NCI-H2227 (cell line): Measurements from ENCODE around the gene MRPL52.
"Not testable (repeated sequence)": the region's sequence is repeated elsewhere in the genome, so short reads cannot be mapped to it uniquely, and the experiment has no call there.

Source experiments
- DNase-seq: peaks from one replicate; lab custom pipeline; 2025; ENCODE audit not compliant: unreplicated experiment; lab: John Stamatoyannopoulos, UW

MRPL52 gene

GRCh38 chr14:22837750-22838538 lies 8.3 kb downstream of the MRPL52 start:
- DNase-seq: no peak

- no peak for DNase-seq
These were observed 8.9 kb downstream of the MRPL52 start for GRCh38 chr14:22838631-22839041.

- no peak for DNase-seq
These were observed 9.6 kb downstream of the MRPL52 start for GRCh38 chr14:22839159-22839779.

- no peak for DNase-seq
These were observed 11.6 kb downstream of the MRPL52 start for GRCh38 chr14:22841311-22841710.

- DNase-seq: no peak
These were observed 12.1 kb downstream of the MRPL52 start for GRCh38 chr14:22841769-22842168.

- no peak for DNase-seq
These were observed 12.8 kb downstream of the MRPL52 start for GRCh38 chr14:22842211-22843122.

GRCh38 chr14:22843123-22843925 lies 13.6 kb downstream of the MRPL52 start:
- no peak for DNase-seq

GRCh38 chr14:22844221-22845102 lies 14.8 kb downstream of the MRPL52 start:
- no peak for DNase-seq

- no peak for DNase-seq
These were observed 15.4 kb downstream of the MRPL52 start for GRCh38 chr14:22845103-22845394.

- DNase-seq: no peak
These were observed 16.3 kb downstream of the MRPL52 start for GRCh38 chr14:22845821-22846625.

- DNase-seq: no peak
These were observed 17.2 kb downstream of the MRPL52 start for GRCh38 chr14:22846811-22847307.

- no peak for DNase-seq
These were observed 18.1 kb downstream of the MRPL52 start for GRCh38 chr14:22847661-22848341.

GRCh38 chr14:22848351-22849164 lies 18.9 kb downstream of the MRPL52 start:
- DNase-seq: no peak

GRCh38 chr14:22849212-22849819 lies 19.6 kb downstream of the MRPL52 start:
- DNase-seq: no peak

GRCh38 chr14:22850944-22851764 lies 21.5 kb downstream of the MRPL52 start:
- DNase-seq: no peak

- not testable (repeated sequence) for DNase-seq
These were observed 22.5 kb downstream of the MRPL52 start for GRCh38 chr14:22852178-22852577.
